ENCODE results near the gene KRT85.

The KRT85 gene

GRCh38 chr12:52344111-52344510 lies 23.2 kb downstream of the KRT85 start:
- peaks cover 2% of the 10 kb centered on the region; the same call in 1 of the 2 replicates for H4K20me1 ChIP-seq (ENCODE audit: insufficient read depth, low read length)
- DNase-seq, result no peak
- H3K36me3 ChIP-seq (ENCODE audit: insufficient read depth, low read length), result no peaks in the 10 kb centered on the region
- ATAC-seq (ENCODE audit: insufficient read depth, low read depth), result no peak
- no peak overlapping the region for H3K9ac ChIP-seq (ENCODE audit: low read depth, low read length)
- no peaks in the 10 kb centered on the region for H3K9me3 ChIP-seq (ENCODE audit: insufficient read depth, low read length, severe bottlenecking)
- no peak for TF ChIP-seq EZH2 (IDR thresholded peaks at IDR 0.05; ENCODE audit: borderline replicate concordance, low read depth, low read length, severe bottlenecking)
- TF ChIP-seq, protein P1, sequence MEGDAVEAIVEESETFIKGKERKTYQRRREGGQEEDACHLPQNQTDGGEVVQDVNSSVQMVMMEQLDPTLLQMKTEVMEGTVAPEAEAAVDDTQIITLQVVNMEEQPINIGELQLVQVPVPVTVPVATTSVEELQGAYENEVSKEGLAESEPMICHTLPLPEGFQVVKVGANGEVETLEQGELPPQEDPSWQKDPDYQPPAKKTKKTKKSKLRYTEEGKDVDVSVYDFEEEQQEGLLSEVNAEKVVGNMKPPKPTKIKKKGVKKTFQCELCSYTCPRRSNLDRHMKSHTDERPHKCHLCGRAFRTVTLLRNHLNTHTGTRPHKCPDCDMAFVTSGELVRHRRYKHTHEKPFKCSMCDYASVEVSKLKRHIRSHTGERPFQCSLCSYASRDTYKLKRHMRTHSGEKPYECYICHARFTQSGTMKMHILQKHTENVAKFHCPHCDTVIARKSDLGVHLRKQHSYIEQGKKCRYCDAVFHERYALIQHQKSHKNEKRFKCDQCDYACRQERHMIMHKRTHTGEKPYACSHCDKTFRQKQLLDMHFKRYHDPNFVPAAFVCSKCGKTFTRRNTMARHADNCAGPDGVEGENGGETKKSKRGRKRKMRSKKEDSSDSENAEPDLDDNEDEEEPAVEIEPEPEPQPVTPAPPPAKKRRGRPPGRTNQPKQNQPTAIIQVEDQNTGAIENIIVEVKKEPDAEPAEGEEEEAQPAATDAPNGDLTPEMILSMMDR (IDR thresholded peaks at IDR 0.05; ENCODE audit: borderline replicate concordance, extremely low read depth, low read length, poor library complexity, severe bottlenecking), result no peak
- H3K4me3 ChIP-seq (ENCODE audit: low read depth in 1 of 2, low read length in 2 of 2), result no peak overlapping the region
- H2AFZ ChIP-seq (ENCODE audit: low read depth, low read length), result no peak overlapping the region
- no peak overlapping the region for H3K27ac ChIP-seq (ENCODE audit: low read length)
- H3K79me2 ChIP-seq (ENCODE audit: insufficient read depth, low read length), result no peaks in the 10 kb centered on the region
- no peak overlapping the region for H3K4me2 ChIP-seq (ENCODE audit: insufficient read depth, low read length)
- H3K27me3 ChIP-seq (ENCODE audit: insufficient read depth, low read length, poor library complexity), result peaks cover 7% of the 10 kb centered on the region
- H3K4me1 ChIP-seq (ENCODE audit: insufficient read depth, low read length), result no peaks in the 10 kb centered on the region

- H3K9ac ChIP-seq (ENCODE audit: low read depth, low read length), result no peak overlapping the region
- no peak overlapping the region for H3K4me3 ChIP-seq (ENCODE audit: low read depth in 1 of 2, low read length in 2 of 2)
- no peak overlapping the region for H3K4me2 ChIP-seq (ENCODE audit: insufficient read depth, low read length)
- no peak overlapping the region for H2AFZ ChIP-seq (ENCODE audit: low read depth, low read length)
- TF ChIP-seq EZH2 (IDR thresholded peaks at IDR 0.05; ENCODE audit: borderline replicate concordance, low read depth, low read length, severe bottlenecking), result no peak
- TF ChIP-seq, protein P1 (IDR thresholded peaks at IDR 0.05; ENCODE audit: borderline replicate concordance, extremely low read depth, low read length, poor library complexity, severe bottlenecking), result no peak
- peaks cover 2% of the 10 kb centered on the region; the same call in 1 of the 2 replicates for H4K20me1 ChIP-seq (ENCODE audit: insufficient read depth, low read length)
- no peaks in the 10 kb centered on the region for H3K36me3 ChIP-seq (ENCODE audit: insufficient read depth, low read length)
- DNase-seq (no peak), ATAC-seq (ENCODE audit: insufficient read depth, low read depth) (no peak)
- no peak overlapping the region for H3K27ac ChIP-seq (ENCODE audit: low read length)
- no peaks in the 10 kb centered on the region for H3K79me2 ChIP-seq (ENCODE audit: insufficient read depth, low read length)
- H3K27me3 ChIP-seq (ENCODE audit: insufficient read depth, low read length, poor library complexity), result peaks cover 11% of the 10 kb centered on the region
- H3K9me3 ChIP-seq (ENCODE audit: insufficient read depth, low read length, severe bottlenecking), result no peaks in the 10 kb centered on the region
- H3K4me1 ChIP-seq (ENCODE audit: insufficient read depth, low read length), result no peaks in the 10 kb centered on the region
These were observed 23.7 kb downstream of the KRT85 start for GRCh38 chr12:52343550-52343949.

- Histone ChIP-seq H3K27me3 (ENCODE audit: insufficient read depth, low read length, poor library complexity) (peaks cover 11% of the 10 kb centered on the region), H3K9ac (ENCODE audit: low read depth, low read length) (no peak overlapping the region), H4K20me1 (ENCODE audit: insufficient read depth, low read length) (peaks cover 2% of the 10 kb centered on the region; the same call in 1 of the 2 replicates), H2AFZ (ENCODE audit: low read depth, low read length) (no peak overlapping the region), H3K79me2 (ENCODE audit: insufficient read depth, low read length) (no peaks in the 10 kb centered on the region), H3K4me1 (ENCODE audit: insufficient read depth, low read length) (no peaks in the 10 kb centered on the region), H3K4me3 (ENCODE audit: low read depth in 1 of 2, low read length in 2 of 2) (no peak overlapping the region), H3K9me3 (ENCODE audit: insufficient read depth, low read length, severe bottlenecking) (no peaks in the 10 kb centered on the region), H3K27ac (ENCODE audit: low read length) (no peak overlapping the region), H3K36me3 (ENCODE audit: insufficient read depth, low read length) (no peaks in the 10 kb centered on the region), H3K4me2 (ENCODE audit: insufficient read depth, low read length) (no peak overlapping the region)
- DNase-seq, result no peak
- TF ChIP-seq, protein P1 (IDR thresholded peaks at IDR 0.05; ENCODE audit: borderline replicate concordance, extremely low read depth, low read length, poor library complexity, severe bottlenecking), result no peak
- TF ChIP-seq EZH2 (IDR thresholded peaks at IDR 0.05; ENCODE audit: borderline replicate concordance, low read depth, low read length, severe bottlenecking), result no peak
- no peak for ATAC-seq (ENCODE audit: insufficient read depth, low read depth)
These were observed 24.3 kb downstream of the KRT85 start for GRCh38 chr12:52342781-52343490.
